ENCODE measurements around the gene CXCL12. TPM values are rescaled to one million over a fixed set of nuclear protein-coding genes. Genes with fewer than 3 reads are reported as not detected.

CXCL12 gene
- total and polyA plus RNA-seq, 2 of the 13 experiments (the other 11 are each of a cell fraction or from before 2014, with no cell fraction given) = not detected

- Histone ChIP-seq H2AFZ (ENCODE audit: low read length) (no peak overlapping the region), H4K20me1 (ENCODE audit: insufficient read depth, low read length) (no peaks in the 10 kb centered on the region), H3K9me3 (ENCODE audit: low read length) (no peaks in the 10 kb centered on the region), H3K36me3 (replicated peaks in 1 of 2; ENCODE audit: control insufficient read depth in 1 of 2, insufficient read depth in 2 of 2, low read length in 2 of 2) (no peaks in the 10 kb centered on the region), H3K79me2 (ENCODE audit: insufficient read depth, low read length) (no peaks in the 10 kb centered on the region), H3K9ac (ENCODE audit: insufficient read depth, low read depth, low read length) (no peak overlapping the region), H3K27me3 (ENCODE audit: control insufficient read depth in 1 of 2, insufficient read depth in 2 of 2, low read length in 2 of 2) (peaks cover 6 to 12% of the 10 kb centered on the region in 2 experiments; a peak in 4 of 5 replicates), H3K4me2 (ENCODE audit: low read depth, low read length) (no peak overlapping the region), H3K27ac (ENCODE audit: extremely low read length, insufficient read depth, low read length) (no peak overlapping the region), H3K4me1 (ENCODE audit: insufficient read depth, low read length) (no peaks in the 10 kb centered on the region), H3K4me3 (replicated peaks in 1 of 3; ENCODE audit: insufficient read depth in 1 of 3, low read depth in 2 of 3, low read length in 3 of 3) (no peak overlapping the region)
- TF ChIP-seq HOXA7 (CRISPR knock-in tag; IDR thresholded peaks at IDR 0.05) = no peak
- TF ChIP-seq THAP8 (CRISPR knock-in tag; IDR thresholded peaks at IDR 0.05; ENCODE audit: borderline replicate concordance) = no peak
- no peak for TF ChIP-seq ZGPAT (CRISPR knock-in tag; IDR thresholded peaks at IDR 0.05)
- TF ChIP-seq GMEB1 (CRISPR knock-in tag; IDR thresholded peaks at IDR 0.05; ENCODE audit: borderline replicate concordance) = no peak
- TF ChIP-seq RORA (CRISPR knock-in tag; IDR thresholded peaks at IDR 0.05) = no peak
- no peak for TF ChIP-seq TBL1XR1 (IDR thresholded peaks at IDR 0.05; ENCODE audit: borderline replicate concordance, low read length, partially characterized antibody)
- no peak for TF ChIP-seq ZNF572 (CRISPR knock-in tag; IDR thresholded peaks at IDR 0.05)
- TF ChIP-seq ZNF382 (CRISPR knock-in tag; IDR thresholded peaks at IDR 0.05; ENCODE audit: borderline replicate concordance) = no peak
- no peak for TF ChIP-seq ZNF557 (CRISPR knock-in tag; IDR thresholded peaks at IDR 0.05)
- TF ChIP-seq ZFY (CRISPR knock-in tag; IDR thresholded peaks at IDR 0.05) = no peak
- no peak for TF ChIP-seq ZNF646 (CRISPR knock-in tag; IDR thresholded peaks at IDR 0.05)
- ATAC-seq = no peak
- ChIA-PET CTCF (ENCODE audit: low intra/inter-chr PET ratio, low total read pairs) (no interaction called here), POLR2A (no interaction called here)
- no TSS peak for BruUV-seq (replicated peaks)
- WGBS (ENCODE audit: low lambda C conversion rate) = 11% methylated on average over 4 of the region's 4 CpGs
- in situ Hi-C loops (cut with HindIII; ENCODE audit: extremely low pct_ligation_motif_present, low pct_unique_long_range_greater_than_20kb) = no loop called here
- no peak for FAIRE-seq
- DNase-seq (ENCODE audit: low spot score) = no peak
- intact Hi-C loops (cut with micrococcal nuclease; ENCODE audit: unreplicated experiment) = no loop called here
Observed at GRCh38 chr10:44400541-44400940, 15.6 kb upstream of the CXCL12 start.

Measured in HepG2 (cell line).